OCI-LY3 (cell line): Measurements from ENCODE around the gene MTHFSD.

Source experiments
- CTCF ChIP-seq: fragments of 200-600, 300-600 bp; sonication (generic); IDR thresholded peaks from 2 replicates; pipeline ENCODE4 v1.5.1; 2014; ENCODE audit warnings: antibody characterized with exemption, low read length, low read depth
- EZH2phosphoT487 ChIP-seq: fragments of 200-600 bp; shearing (Covaris generic); IDR thresholded peaks from 2 replicates; pipeline ENCODE4 v1.6.1; 2018; ENCODE audit warnings: antibody characterized with exemption, mixed run types, low read depth

- TF ChIP-seq CTCF, result no peak
- no peak for TF ChIP-seq EZH2phosphoT487
Measured at GRCh38 chr16:86549076-86549892, 5.8 kb downstream of the MTHFSD start.
